Sigmoid colon (tissue), 7 donors: ENCODE data around the gene BICRA. TPM values are rescaled to one million over a fixed set of nuclear protein-coding genes. Genes with fewer than 3 reads are reported as not detected.
"Not testable (repeated sequence)": the region's sequence is repeated elsewhere in the genome, so short reads cannot be mapped to it uniquely, and the experiment has no call there.

Experiments
- DNase-seq: peaks from one replicate; pipeline ENCODE4 v3.0.0-alpha.2; 2019
- H3K27ac ChIP-seq, 4 donors: fragments of 200-600 bp; sonication (generic); one replicate each; pipeline ENCODE4 v1.5.1; 2016 to 2019; ENCODE audit warnings: mild to moderate bottlenecking in 1 of 4
- H3K27me3 ChIP-seq, 3 donors: fragments of 200-600 bp; sonication (generic); one replicate each; pipeline ENCODE4 v1.5.1; 2019; ENCODE audit warnings: mild to moderate bottlenecking in 1 of 3
- H3K36me3 ChIP-seq, 4 donors: fragments of 200-600 bp; sonication (generic); one replicate each; pipeline ENCODE4 v1.5.1; 2016 to 2019
- H3K4me1 ChIP-seq, 4 donors: fragments of 200-600 bp; sonication (generic); one replicate each; pipeline ENCODE4 v1.5.1; 2017 to 2019
- H3K4me3 ChIP-seq, 4 donors: fragments of 200-600 bp; sonication (generic); one replicate each; pipeline ENCODE4 v1.5.1; 2017 to 2019; ENCODE audit warnings: mild to moderate bottlenecking in 2 of 4, moderate library complexity in 1 of 4
- H3K9me3 ChIP-seq, 4 donors: fragments of 200-600 bp in 3 of 4; sonication (generic) in 3 of 4; one replicate each; pipeline versions ENCODE4 v1.5.1 to v1.6.1; 2013 to 2019
- CTCF ChIP-seq, 4 experiments: fragments of 450-650 bp in 3 of 4; fragments of 200-600 bp in 1 of 4; IDR thresholded peaks; one replicate each; pipeline ENCODE4 v1.5.1; 2016 to 2019; ENCODE audit warnings: antibody characterized with exemption in 4 of 4, mild to moderate bottlenecking in 3 of 4, moderate library complexity in 2 of 4
- EP300 ChIP-seq, 4 donors: sonication (generic); formaldehyde crosslinking; IDR thresholded peaks; one replicate each; pipeline ENCODE4 v1.6.1; 2017; ENCODE audit warnings: antibody characterized with exemption in 4 of 4
- POLR2A ChIP-seq, 2 donors: fragments of 450-650 bp; IDR thresholded peaks; one replicate each; pipeline ENCODE4 v1.6.1; 2016; ENCODE audit warnings: antibody characterized with exemption in 2 of 2, mild to moderate bottlenecking in 2 of 2, moderate library complexity in 2 of 2
- POLR2AphosphoS5 ChIP-seq, 4 donors: sonication (generic); formaldehyde crosslinking; IDR thresholded peaks; one replicate each; pipeline ENCODE4 v1.6.1; 2017; ENCODE audit warnings: antibody characterized with exemption in 4 of 4
- WGBS, 2 donors: extraction: QIAGEN DNeasy Blood & Tissue Kit; methylation state at CpG; one replicate each; pipeline ENCODE4 v1.1.7; 2013; 5-methylcytosine and 5-hydroxymethylcytosine counted together
- intact Hi-C: fragments of 100-400 bp; cut with DNase I; formaldehyde crosslinking; loops from one replicate; pipeline ENCODE4 v1.15.1; 2023
- polyA plus RNA-seq, 3 donors: library from polyadenylated mRNA; stranded (reverse); fragments of 200-250 nt; gene quantifications; one replicate each; pipeline ENCODE4 v1.2.3, GENCODE V29; 2013
- total RNA-seq, 4 donors: library from RNA; depleted of rRNA; stranded (reverse); fragments of >200 nt; gene quantifications; one replicate each; pipeline ENCODE4 v1.1.0, GENCODE V29; 2016
- donor health status: healthy with polysubstance abuse.
- donor health status: Bipolar disorder and iron deficiency.
- donor health status: healthy.

The BICRA gene
- total and polyA plus RNA-seq, 7 donors = 1.8 to 21.6 (median 10.3) TPM

- Histone ChIP-seq H3K4me1 (peaks cover 0 to 44% (median 42%) of the 10 kb centered on the region in 4 donors), H3K27ac (peak within 1 kb of the TSS; percentile 95 to 99 (median 96)), H3K4me3 (peak within 1 kb of the TSS; percentile 79 to 99 (median 92)), H3K9me3 (no peaks in the 10 kb centered on the region), H3K36me3 (peaks cover 9 to 16% (median 13%) of the 10 kb centered on the region in 4 donors), H3K27me3 (no peaks in the 10 kb centered on the region)
- intact Hi-C loops = loop anchor here (1.0 to 10.0 kb wide), 3 partner anchors 30 to 439 kb away; partner anchors contain the start of gene INAFM1
- TF ChIP-seq POLR2AphosphoS5 (IDR thresholded peaks at IDR 0.05) = peak; percentile 92 to 98 (median 96)
- peak; percentile 82 to 90 for TF ChIP-seq POLR2A (IDR thresholded peaks at IDR 0.05)
- peak; percentile 93 to 98 (median 97) for TF ChIP-seq CTCF (IDR thresholded peaks at IDR 0.05)
- TF ChIP-seq EP300 (IDR thresholded peaks at IDR 0.05) = no peak
- WGBS, 2 donors = 7 to 10% methylated on average over 52 of the region's 52 CpGs
- peak; percentile 93 for DNase-seq
Measured at GRCh38 chr19:47713046-47714021, 104.4 kb downstream of the BICRA start, which contains the start of gene EHD2. Gene EHD2, plus strand, starts transcription at chr19:47713422. Its CDS starts 3,191 bp downstream, at chr19:47716613.

- no peak for DNase-seq
- Histone ChIP-seq H3K9me3 (no peaks in the 10 kb centered on the region), H3K27ac (peak overlapping the region; percentile 95 to 99 (median 96)), H3K4me3 (peak overlapping the region; percentile 79 to 99 (median 92)), H3K27me3 (no peaks in the 10 kb centered on the region), H3K4me1 (peaks cover 0 to 54% (median 52%) of the 10 kb centered on the region in 4 donors), H3K36me3 (peaks cover 9 to 16% (median 13%) of the 10 kb centered on the region in 4 donors)
- TF ChIP-seq POLR2AphosphoS5 (IDR thresholded peaks at IDR 0.05) (no peak), CTCF (IDR thresholded peaks at IDR 0.05) (no peak), POLR2A (IDR thresholded peaks at IDR 0.05) (no peak), EP300 (IDR thresholded peaks at IDR 0.05) (no peak)
- 80 to 88% methylated on average over 4 of the region's 4 CpGs for WGBS, 2 donors
- intact Hi-C loops = loop anchor here (5.0 to 10.0 kb wide), 2 partner anchors 68 to 440 kb away; partner anchors contain the start of gene INAFM1
Measured at GRCh38 chr19:47714339-47714738, 105.4 kb downstream of the BICRA start.

- peaks cover 0 to 59% (median 57%) of the 10 kb centered on the region in 4 donors for H3K4me1 ChIP-seq
- H3K36me3 ChIP-seq = peaks cover 9 to 16% (median 13%) of the 10 kb centered on the region in 4 donors
- intact Hi-C loops = loop anchor here (5.0 to 10.0 kb wide), 2 partner anchors 67 to 440 kb away; partner anchors contain the start of gene INAFM1
- H3K4me3 ChIP-seq = peak overlapping the region in 3 of 4 donors; percentile 79 to 94 (median 90)
- not testable (repeated sequence) for H3K27me3 ChIP-seq, H3K9me3 ChIP-seq, DNase-seq
- H3K27ac ChIP-seq = peak overlapping the region; percentile 95 to 99 (median 96)
Measured at GRCh38 chr19:47714855-47715254, 105.9 kb downstream of the BICRA start.

- H3K9me3 ChIP-seq = no peaks in the 10 kb centered on the region
- peak overlapping the region; percentile 95 to 99 (median 97) for H3K27ac ChIP-seq
- DNase-seq = no peak
- H3K27me3 ChIP-seq = no peaks in the 10 kb centered on the region
- peaks cover 0 to 75% (median 71%) of the 10 kb centered on the region in 4 donors for H3K4me1 ChIP-seq
- H3K4me3 ChIP-seq = peak overlapping the region in 1 of 4 donors; percentile 9
- WGBS, 2 donors = 73 to 79% methylated on average over 32 of the region's 32 CpGs
- TF ChIP-seq EP300 (IDR thresholded peaks at IDR 0.05) (no peak), POLR2AphosphoS5 (IDR thresholded peaks at IDR 0.05) (no peak), CTCF (IDR thresholded peaks at IDR 0.05) (no peak), POLR2A (IDR thresholded peaks at IDR 0.05) (no peak)
- peaks cover 9 to 16% (median 13%) of the 10 kb centered on the region in 4 donors for H3K36me3 ChIP-seq
- intact Hi-C loops = loop anchor here (10.0 kb wide), 1 partner anchor 442 kb away; the partner anchor contains the start of gene INAFM1
Measured at GRCh38 chr19:47716270-47716937, 107.5 kb downstream of the BICRA start.

- H3K27me3 ChIP-seq, H3K9me3 ChIP-seq, DNase-seq: not testable (repeated sequence)
- H3K36me3 ChIP-seq = peaks cover 9 to 16% (median 13%) of the 10 kb centered on the region in 4 donors
- H3K27ac ChIP-seq = peak overlapping the region; percentile 95 to 99 (median 97)
- WGBS, 2 donors = 73 to 76% methylated on average over 11 of the region's 11 CpGs
- peak overlapping the region in 3 of 4 donors; percentile 35 to 43 (median 38) for H3K4me3 ChIP-seq
- intact Hi-C loops = loop anchor here (1.0 to 10.0 kb wide), 2 partner anchors 25 to 444 kb away; partner anchors contain the start of gene INAFM1
- peaks cover 0 to 93% (median 86%) of the 10 kb centered on the region in 4 donors for H3K4me1 ChIP-seq
Measured at GRCh38 chr19:47718415-47719046, 109.6 kb downstream of the BICRA start.
